NCI-H748 treated with DMSO at 0.1 percent for 48 hours (cell line): ENCODE measurements around the gene ATAD5.
A peak's percentile ranks its signal among the peaks of the same experiment; 100 is the strongest.
"Not testable (repeated sequence)": the region's sequence is repeated elsewhere in the genome, so short reads cannot be mapped to it uniquely, and the experiment has no call there.

Source experiments
- DNase-seq: peaks from one replicate; lab custom pipeline; 2025; lab: John Stamatoyannopoulos, UW

ATAD5 gene

DNA sequence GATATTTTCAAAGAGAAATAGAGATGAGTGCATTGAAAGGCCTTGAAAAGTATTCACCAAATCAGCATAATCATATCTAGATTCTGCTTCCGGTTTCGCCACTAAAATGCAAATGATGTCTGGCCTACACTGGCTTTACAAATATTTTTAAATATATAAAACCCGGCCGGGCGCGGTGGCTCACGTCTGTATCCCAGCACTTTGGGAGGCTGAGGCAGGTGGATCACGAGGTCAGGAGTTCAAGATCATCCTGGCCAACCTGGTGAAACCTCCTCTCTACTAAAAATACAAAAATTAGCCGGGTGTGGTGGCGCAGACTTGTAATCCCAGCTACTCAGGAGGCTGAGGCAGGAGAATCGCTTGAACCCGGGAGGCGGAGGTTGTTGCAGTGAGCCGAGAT lies 8.8 kb upstream of the ATAD5 start:
- not testable (repeated sequence) for DNase-seq

DNA sequence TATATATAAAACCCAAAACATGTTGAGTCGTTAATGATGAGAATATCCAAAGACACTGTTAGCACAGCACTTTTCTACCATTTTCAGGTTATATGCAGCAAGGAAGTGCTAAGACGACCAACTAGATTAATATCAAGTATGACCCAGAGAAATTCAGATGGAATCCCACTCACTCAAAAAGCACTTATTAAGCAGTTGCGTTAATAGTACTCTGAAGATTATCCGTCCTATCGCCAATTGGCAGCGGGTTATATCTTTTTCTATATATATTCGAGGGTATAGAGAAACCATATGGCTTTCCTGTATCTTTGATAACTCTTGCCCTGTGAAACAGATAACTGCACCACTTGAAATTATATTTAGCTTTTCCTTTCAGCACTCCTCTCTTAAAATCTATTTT lies 8.3 kb upstream of the ATAD5 start:
- DNase-seq = no peak

DNA sequence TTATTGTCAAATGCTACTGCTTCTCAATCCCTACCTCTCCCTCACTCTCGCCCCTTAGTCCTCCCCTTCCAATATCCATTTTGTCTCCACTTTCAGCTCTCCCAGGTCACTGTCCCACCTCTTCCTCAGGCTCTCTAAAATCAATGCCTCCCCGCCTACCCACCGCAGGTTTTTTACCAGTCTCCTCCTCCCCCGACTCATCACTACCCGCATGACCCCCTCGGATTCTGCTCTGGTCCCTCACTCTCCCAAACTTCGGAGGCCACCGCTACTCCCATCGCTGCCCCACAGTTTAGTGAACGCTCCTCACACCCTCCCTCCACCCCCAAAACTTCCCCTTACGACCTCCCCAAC lies 7.8 kb upstream of the ATAD5 start:
- DNase-seq = peak; percentile 36

- DNase-seq = peak; percentile 74
These were observed 7.2 kb upstream of the ATAD5 start, which contains the start of gene CRLF3 for GRCh38 chr17:30824356-30825145. TSS of gene CRLF3 (minus strand) at chr17:30824692. CDS start at chr17:30824651, 41 bp downstream.

- DNase-seq = no peak
These were observed 4.7 kb upstream of the ATAD5 start for GRCh38 chr17:30827082-30827481.

- no peak for DNase-seq
These were observed 2.7 kb upstream of the ATAD5 start for GRCh38 chr17:30829022-30829421.

- no peak for DNase-seq
These were observed 509 bp upstream of the ATAD5 start for GRCh38 chr17:30831257-30831656.

DNA sequence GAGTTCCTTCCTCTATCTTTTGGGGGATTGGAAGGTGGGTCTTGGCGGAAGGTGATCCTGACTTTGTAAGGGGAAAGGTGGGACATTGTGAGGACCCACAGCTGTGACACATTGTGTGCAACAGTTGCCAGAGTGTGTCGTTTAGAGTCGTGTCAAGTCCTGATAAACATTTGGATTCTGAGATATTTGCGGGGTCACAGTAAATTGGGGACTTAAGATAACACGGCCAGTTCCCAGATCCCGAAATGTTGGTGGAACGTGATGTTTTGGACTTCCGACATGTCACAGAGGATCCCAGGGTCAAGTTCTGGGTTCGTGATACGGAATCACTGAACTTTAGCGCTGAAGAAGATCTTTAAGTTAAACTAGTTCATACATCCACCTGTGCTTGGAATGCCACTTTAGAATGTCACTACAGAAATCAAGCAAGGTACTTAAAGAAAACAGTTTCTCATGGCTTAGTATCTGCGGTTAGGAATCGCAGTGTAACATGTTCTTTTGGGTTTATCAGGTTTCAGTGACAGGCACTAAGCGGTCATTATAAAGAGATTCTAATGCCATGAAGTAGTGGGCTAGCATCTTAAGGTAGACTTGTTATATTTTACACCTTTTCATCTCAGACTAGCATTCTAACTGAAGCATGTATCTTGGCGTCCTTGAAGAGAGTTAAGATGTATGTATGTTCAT lies 815 bp downstream of the ATAD5 start:
- DNase-seq = peak; percentile 6

GRCh38 chr17:30838202-30838807 lies 6.5 kb downstream of the ATAD5 start:
- no peak for DNase-seq

DNA sequence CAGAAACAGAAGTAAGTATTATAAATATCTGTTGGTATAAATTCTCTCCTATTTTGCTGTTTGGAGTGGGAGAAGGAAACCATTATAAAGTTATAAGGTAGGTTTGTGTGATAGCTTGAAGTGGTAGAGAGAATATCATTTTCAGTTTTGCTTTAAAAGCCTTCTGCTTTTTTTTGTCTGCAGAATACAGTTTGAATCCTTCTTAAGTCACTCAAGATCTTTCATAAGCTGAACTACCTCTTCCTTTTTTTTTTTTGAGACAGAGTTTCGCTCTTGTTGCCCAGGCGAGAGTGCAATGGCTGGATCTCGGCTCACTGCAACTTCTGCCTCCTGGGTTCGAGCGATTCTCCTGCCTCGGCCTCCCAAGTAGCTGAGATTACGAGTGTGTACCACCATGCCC lies 9.0 kb downstream of the ATAD5 start:
- no peak for DNase-seq

DNA sequence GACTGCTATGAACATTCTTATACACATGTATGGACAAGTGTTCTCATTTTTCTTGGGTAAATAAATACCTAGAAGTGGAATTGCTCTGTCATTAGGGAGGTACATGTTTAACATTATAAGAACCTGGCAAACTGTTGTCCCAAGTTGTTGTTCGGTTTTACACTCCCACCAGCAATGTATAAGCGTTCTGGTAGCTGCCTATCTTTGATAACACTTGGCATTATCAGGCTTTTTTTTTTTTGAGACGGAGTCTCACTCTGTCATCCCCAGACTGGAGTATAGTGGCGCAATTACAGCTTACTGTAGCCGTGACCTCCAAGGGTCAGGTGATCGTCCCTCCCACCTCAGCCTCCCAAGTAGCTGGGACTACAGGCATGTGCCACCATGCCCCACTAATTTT lies 16.3 kb downstream of the ATAD5 start:
- no peak for DNase-seq

DNA sequence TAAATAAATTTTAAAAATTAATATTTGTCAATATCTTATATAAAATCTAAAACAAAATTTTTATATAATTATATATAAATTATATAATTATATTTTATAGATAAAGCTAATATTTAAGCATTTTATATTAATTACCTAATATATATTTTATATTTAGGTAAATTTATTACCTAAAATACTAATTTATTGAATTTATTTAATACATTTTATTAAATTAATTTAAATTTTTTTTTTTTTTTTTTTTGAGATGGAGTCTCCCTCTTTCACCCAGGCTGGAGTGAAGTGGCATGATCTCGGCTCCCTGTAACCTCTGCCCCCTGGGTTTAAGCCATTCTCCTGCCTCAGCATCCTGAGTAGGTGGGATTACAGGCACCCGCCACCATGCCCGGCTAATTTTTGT lies 22.4 kb downstream of the ATAD5 start:
- DNase-seq = no peak

DNA sequence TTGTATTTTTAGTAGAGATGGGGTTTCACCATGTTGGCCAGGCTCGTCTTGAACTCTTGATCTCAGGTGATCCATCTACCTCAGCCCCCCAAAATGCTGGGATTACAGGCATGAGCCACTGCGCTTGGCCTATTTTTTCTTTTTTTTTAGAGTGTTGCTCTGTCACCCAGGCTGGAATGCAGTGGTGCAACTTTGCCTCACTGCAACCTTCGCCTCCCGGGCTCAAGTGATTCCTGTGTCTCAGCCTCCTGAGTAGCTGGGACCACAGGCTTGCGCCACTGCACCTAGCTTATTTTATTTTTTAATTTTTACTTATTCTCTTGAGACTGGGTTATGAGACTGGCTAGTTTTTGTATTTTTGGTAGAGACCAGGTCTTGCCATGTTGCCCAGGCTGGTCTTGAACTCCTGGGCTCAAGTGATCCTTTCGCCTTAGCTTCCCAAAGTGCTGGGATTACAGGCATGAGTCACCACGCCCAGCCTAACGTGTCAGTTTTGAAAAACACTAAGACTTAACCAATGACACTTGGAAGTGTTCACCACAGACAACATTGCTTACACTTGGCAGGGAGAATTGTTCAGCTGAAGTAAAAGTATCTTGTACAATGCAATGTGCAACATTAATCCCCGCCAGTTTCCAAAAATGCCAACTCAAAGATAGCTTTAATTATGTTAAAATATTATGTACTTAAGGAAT lies 26.9 kb downstream of the ATAD5 start:
- DNase-seq = no peak

GRCh38 chr17:30864636-30865035 lies 32.9 kb downstream of the ATAD5 start:
- no peak for DNase-seq

GRCh38 chr17:30869005-30869404 lies 37.2 kb downstream of the ATAD5 start:
- no peak for DNase-seq

DNA sequence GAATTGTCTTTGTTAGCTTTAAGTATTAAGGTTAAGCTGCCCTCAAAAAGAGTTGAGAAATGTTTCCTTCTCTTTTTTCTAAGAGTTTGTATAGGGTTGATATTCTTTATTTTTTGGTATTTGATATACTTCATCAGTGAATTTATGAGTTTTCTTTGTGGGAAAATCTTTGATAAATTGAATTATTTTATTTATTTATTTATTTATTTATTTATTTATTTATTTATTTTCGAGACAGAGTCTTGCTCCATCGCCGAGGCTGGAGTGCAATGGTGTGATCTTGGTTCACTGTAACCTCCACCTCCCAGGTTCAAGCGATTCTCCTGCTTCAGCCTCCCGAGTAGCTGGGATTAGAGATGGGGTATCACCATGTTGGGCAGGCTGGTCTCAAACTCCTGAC lies 54.4 kb downstream of the ATAD5 start:
- no peak for DNase-seq

DNA sequence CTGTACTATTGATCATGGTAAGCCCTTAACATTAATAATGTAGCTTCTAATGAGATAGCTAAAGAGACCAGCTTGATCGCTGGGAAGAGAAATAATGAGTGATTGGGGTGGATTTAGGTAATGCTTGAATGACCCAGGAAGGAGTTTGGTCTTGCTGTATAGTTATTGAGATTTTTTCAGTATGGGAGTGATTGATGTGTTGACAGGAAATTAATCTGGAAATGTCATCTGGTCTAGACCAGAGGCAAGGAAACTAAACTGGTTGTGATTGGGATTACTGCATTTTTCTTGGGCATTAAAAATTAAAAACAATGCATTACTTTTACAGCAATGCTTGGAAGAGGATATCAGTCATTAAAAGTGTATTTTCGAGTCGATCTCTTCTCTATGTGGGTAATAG lies 62.5 kb downstream of the ATAD5 start:
- no peak for DNase-seq

DNA sequence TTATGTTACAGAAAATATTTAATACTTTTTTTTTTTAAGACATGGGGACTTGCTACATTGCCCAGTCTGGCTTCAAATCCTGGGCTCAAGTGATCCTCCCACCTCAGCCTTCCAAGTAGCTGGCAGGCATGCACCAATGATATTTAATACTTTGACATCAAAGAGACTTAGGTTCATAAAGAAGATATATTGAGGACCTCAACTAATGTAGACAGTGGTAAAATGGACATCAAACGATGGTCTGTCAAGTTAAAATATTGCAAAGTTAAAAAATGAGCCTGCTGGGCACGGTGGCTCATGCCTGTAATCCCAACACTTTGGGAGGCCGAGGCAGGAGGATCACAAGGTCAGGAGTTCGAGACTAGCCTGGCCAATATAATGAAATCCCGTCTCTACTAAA lies 65.5 kb downstream of the ATAD5 start:
- no peak for DNase-seq

- DNase-seq = no peak
These were observed 74.0 kb downstream of the ATAD5 start for GRCh38 chr17:30905742-30906100.

GRCh38 chr17:30906101-30906911 lies 74.5 kb downstream of the ATAD5 start, which contains the start of gene TEFM:
TSS of gene TEFM (minus strand) at chr17:30906238. CDS start at chr17:30906198, 40 bp downstream.
- DNase-seq = peak; percentile 90

DNA sequence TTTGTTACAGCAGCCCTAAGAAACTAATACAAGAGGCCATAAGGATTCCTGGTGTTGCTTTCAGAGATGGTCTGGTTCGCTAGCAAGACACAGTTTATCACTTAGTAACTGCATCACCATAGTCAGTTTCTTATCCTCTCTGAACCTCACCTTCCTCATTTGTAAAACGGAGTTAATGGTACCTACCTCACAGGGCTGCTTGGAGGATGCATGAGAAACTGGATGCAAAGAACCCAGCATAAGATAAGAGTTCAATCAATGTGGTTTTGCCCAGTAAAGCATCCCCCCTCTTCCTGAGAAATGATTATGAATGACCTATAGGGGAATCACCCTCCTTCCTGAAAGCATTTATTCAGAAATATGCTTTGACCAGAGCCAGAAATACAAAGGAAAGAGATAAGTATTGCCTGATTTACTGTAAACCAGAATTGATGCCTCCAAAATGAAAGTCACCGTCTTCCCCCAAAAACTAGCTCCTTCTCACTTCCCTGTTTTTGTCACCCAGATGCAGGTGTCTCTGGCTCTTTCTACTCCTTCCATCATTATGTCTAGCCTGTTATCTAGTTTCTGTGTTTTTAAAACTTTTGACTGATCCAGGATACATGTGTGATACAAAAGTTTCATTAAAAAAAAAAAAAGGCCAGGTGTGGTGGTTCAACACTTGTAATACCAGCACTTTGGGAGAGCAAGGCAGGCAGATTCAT lies 77.1 kb downstream of the ATAD5 start:
- DNase-seq = no peak
